Heart right ventricle (tissue), 16 donors: Measurements from ENCODE around the gene PIK3CB. TPM values are rescaled to one million over a fixed set of nuclear protein-coding genes. Genes with fewer than 3 reads are reported as not detected.
A peak's percentile ranks its signal among the peaks of the same experiment; 100 is the strongest.

Experiments used
- ATAC-seq, 8 donors: fragments of 200-7000 bp; cut with Tn5 transposase; one replicate each; pipeline ENCODE4 v1.9.1; 2020; ENCODE audit warnings: mild to moderate bottlenecking in 8 of 8, moderate library complexity in 8 of 8, moderate number of reproducible peaks in 1 of 8
- DNase-seq, 2 donors: peaks; one replicate each; pipeline ENCODE4 v3.0.0-alpha.2; 2020
- H3K27ac ChIP-seq, 10 donors: fragments of 200-600 bp; sonication (generic) in 2 of 10; one replicate each; pipeline versions ENCODE4 v1.5.0 to v1.8.0; 2020 to 2022; ENCODE audit warnings: mild to moderate bottlenecking in 3 of 10
- H3K27me3 ChIP-seq, 7 donors: fragments of 200-600 bp; one replicate each; pipeline ENCODE4 v1.8.0; 2021 to 2022; ENCODE audit warnings: mild to moderate bottlenecking in 2 of 7
- H3K36me3 ChIP-seq, 9 donors: fragments of 200-600 bp; sonication (generic) in 1 of 9; one replicate each; pipeline versions ENCODE4 v1.5.0 to v1.8.0; 2020 to 2022; ENCODE audit warnings: mild to moderate bottlenecking in 2 of 9
- H3K4me1 ChIP-seq, 9 donors: fragments of 200-600 bp; sonication (generic) in 1 of 9; one replicate each; pipeline versions ENCODE4 v1.5.0 to v1.8.0; 2020 to 2022; ENCODE audit warnings: mild to moderate bottlenecking in 4 of 9
- H3K4me3 ChIP-seq, 10 donors: fragments of 200-600 bp; sonication (generic) in 2 of 10; one replicate each; pipeline versions ENCODE4 v1.5.0 to v1.8.0; 2020 to 2022; ENCODE audit warnings: mild to moderate bottlenecking in 7 of 10, moderate library complexity in 2 of 10
- H3K9me3 ChIP-seq, 11 donors: fragments of 200-600 bp in 10 of 11; sonication (generic) in 2 of 11; one replicate each; pipeline versions ENCODE4 v1.5.0 to v1.8.0; 2013 to 2022; ENCODE audit warnings: mild to moderate bottlenecking in 2 of 11, control low read depth in 1 of 11, moderate library complexity in 1 of 11
- WGBS, 2 donors: extraction: QIAGEN DNeasy Blood & Tissue Kit; methylation state at CpG; one replicate each; pipeline ENCODE4 v1.1.7; 2013; ENCODE audit warnings: inconsistent platforms in 1 of 2; 5-methylcytosine and 5-hydroxymethylcytosine counted together
- intact Hi-C, 10 donors: fragments of 100-400 bp; cut with DNase I; formaldehyde crosslinking; loops; one replicate each; pipeline versions ENCODE4 v1.11.1 to v1.14.2; 2022
- polyA plus RNA-seq, 2 donors: library from polyadenylated mRNA; stranded (reverse); fragments of 200-250 nt; gene quantifications; one replicate each; pipeline ENCODE4 v1.2.3, GENCODE V29; 2013
- total RNA-seq, 10 donors: library from RNA; stranded (reverse); fragmentation: NEBNext Ultra II Directional in 3 of 10; extraction: Animal tissue kit (Norgen Biotek cat#: 25700) in 3 of 10; gene quantifications; one replicate each; pipeline versions ENCODE4 v1.2.1 to v1.2.4, GENCODE V29; 2021 to 2023
- TF ChIP-seq, protein P1 (sequence below), 9 donors: fragments of 200-600 bp; sonication (generic) in 2 of 9; IDR thresholded peaks; one replicate each; pipeline versions ENCODE4 v1.5.0 to v1.8.0; 2021 to 2022; ENCODE audit warnings: antibody characterized with exemption in 9 of 9, mild to moderate bottlenecking in 5 of 9, moderate library complexity in 1 of 9
- donor health status: Arrhythmogenic right ventricular cardiomyopathy.
- donor health status: ischemic (EF 13 %, LVEDD 7.1; RV severe dilation, severe dysfunction).
- donor health status: healthy with polysubstance abuse.
- donor health status: DM: no; HTN: yes; CAD: no.
- donor health status: DM: no; HTN: no; CAD: no.
- donor health status: ischemic (EF 25% LVEDD 6.9; RV normal size, moderate dysfunction).
- donor health status: ischemic (EF 25% LVEDD 5.7; RV mildly dilated, moderate dysfunction).
- donor health status: healthy.
- donor health status: DM: yes; HTN: yes; CAD: no.
- donor health status: Ischemic cardiomyopathy.
- donor health status: ischemic (EF 35%, LVEDD 5.7; RV mildly dilated, moderate dysfunction).
- donor health status: nonischemic (EF 11% LVEDD 7.7; RV severe dilation, severe dysfunction).
- donor health status: DM: yes; HTN: yes; CAD: no.
- donor health status: PGD.
- donor health status: ischemic (EF 29% LVEDD 5.4; RV normal size, mild dysfunction).
- donor health status: nonischemic (EF 23%, LVEDD 6.1; RV moderate dilation, normal function).

PIK3CB gene
- total and polyA plus RNA-seq, 12 donors, result 8.1 to 45.7 (median 29.3) TPM

DNA sequence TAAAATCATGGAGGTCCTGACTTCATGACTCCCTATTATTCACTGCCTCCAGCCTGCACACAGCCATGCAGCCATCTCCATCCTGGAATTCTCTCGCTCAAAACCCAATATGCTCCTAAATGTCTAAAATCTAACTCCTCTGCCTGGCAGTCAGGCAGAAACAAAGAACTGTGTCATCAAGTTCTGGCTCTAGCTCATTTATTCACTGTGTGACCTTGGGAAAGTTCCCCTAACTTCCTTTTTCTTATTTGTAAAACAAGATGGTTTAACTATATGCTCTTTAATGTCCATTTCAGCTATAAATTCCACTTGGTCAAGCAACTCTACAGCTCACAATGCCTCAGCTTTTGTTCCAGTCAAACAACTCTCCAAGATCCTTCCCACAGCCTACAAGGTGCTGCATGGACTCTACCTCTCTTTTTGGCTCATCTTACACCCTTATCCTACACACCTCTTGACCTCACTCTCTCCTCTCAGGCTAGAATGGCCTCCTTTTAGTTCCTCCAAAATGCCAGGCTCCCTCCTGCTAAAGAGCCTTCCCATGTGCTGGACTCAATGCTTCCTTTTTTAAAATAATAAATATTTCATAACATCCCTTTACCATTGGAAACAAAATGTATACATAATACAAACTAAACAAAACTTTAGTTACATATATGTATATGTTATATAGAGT is 16.4 kb downstream of the PIK3CB start:
- Histone ChIP-seq H3K4me1 (peaks cover 3 to 39% (median 10%) of the 10 kb centered on the region in 9 donors), H3K36me3 (peaks cover 0 to 6% (median 0%) of the 10 kb centered on the region in 9 donors), H3K27ac (peak overlapping the region in 2 of 10 donors; percentile 6 to 58), H3K27me3 (no peaks in the 10 kb centered on the region), H3K9me3 (no peaks in the 10 kb centered on the region), H3K4me3 (no peak overlapping the region)
- intact Hi-C loops, result no loop called here
- 66 to 84% methylated on average over 1 of the region's 1 CpG for WGBS, 2 donors
- ATAC-seq (peak in 1 of 8 donors; percentile 17), DNase-seq (no peak)
- TF ChIP-seq, protein P1, sequence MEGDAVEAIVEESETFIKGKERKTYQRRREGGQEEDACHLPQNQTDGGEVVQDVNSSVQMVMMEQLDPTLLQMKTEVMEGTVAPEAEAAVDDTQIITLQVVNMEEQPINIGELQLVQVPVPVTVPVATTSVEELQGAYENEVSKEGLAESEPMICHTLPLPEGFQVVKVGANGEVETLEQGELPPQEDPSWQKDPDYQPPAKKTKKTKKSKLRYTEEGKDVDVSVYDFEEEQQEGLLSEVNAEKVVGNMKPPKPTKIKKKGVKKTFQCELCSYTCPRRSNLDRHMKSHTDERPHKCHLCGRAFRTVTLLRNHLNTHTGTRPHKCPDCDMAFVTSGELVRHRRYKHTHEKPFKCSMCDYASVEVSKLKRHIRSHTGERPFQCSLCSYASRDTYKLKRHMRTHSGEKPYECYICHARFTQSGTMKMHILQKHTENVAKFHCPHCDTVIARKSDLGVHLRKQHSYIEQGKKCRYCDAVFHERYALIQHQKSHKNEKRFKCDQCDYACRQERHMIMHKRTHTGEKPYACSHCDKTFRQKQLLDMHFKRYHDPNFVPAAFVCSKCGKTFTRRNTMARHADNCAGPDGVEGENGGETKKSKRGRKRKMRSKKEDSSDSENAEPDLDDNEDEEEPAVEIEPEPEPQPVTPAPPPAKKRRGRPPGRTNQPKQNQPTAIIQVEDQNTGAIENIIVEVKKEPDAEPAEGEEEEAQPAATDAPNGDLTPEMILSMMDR (IDR thresholded peaks at IDR 0.05), result no peak

DNA sequence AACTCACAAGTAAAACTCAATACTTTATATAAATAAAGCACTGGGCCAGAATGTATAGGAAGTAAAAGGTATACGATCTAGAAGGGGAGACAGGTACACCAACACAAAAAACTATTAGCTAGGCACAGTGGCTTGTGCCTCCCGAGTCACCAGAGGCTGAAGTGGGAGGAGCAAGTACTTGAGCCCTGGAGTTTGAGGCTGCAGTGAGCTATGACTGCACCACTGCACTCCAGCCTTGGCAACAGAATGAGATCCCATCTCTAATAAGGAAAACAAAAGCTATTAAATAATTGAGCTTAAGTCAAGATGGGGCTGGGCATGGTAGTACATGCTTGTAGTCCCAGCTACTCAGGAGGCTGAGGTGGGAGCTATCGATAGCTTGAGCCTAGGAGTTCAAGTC is 17.0 kb downstream of the PIK3CB start:
- Histone ChIP-seq H3K4me1 (peaks cover 3 to 38% (median 10%) of the 10 kb centered on the region in 9 donors), H3K4me3 (no peak overlapping the region), H3K9me3 (no peaks in the 10 kb centered on the region), H3K36me3 (peaks cover 0 to 6% (median 0%) of the 10 kb centered on the region in 9 donors), H3K27ac (peak overlapping the region in 2 of 10 donors; percentile 6 to 58), H3K27me3 (no peaks in the 10 kb centered on the region)
- intact Hi-C loops, result no loop called here
- no peak for ATAC-seq
- TF ChIP-seq, protein P1 (IDR thresholded peaks at IDR 0.05), result no peak
- WGBS, 2 donors, result 89 to 93% methylated on average over 3 of the region's 3 CpGs
- no peak for DNase-seq

DNA sequence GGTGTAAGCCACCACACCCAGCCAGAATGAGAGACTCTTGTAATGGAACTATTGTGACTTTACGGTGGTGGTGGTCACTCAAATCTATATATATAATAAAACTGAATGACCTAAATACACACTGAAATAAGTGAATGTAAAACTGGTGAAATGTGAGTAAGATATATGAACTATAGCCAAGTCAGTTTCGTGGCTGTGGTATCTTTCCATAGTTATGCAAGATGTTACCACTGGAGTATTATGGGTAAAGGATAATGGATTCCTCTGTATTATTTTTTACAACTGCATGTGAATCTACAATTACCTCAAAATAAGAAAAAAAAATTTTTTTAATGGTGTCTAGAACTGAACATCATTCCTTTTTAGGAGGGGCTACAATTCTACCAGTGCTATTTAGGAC is 21.9 kb downstream of the PIK3CB start:
- H3K36me3 ChIP-seq, result no peaks in the 10 kb centered on the region
- no peak for DNase-seq
- intact Hi-C loops, result no loop called here
- WGBS, 2 donors, result 86 to 93% methylated on average over 2 of the region's 2 CpGs
- no peaks in the 10 kb centered on the region for H3K9me3 ChIP-seq
- no peaks in the 10 kb centered on the region for H3K27me3 ChIP-seq
- H3K4me1 ChIP-seq, result peaks cover 0 to 32% (median 4%) of the 10 kb centered on the region in 9 donors
- TF ChIP-seq, protein P1 (IDR thresholded peaks at IDR 0.05), result no peak
- H3K27ac ChIP-seq, result no peak overlapping the region
- H3K4me3 ChIP-seq, result no peak overlapping the region
- no peak for ATAC-seq

DNA sequence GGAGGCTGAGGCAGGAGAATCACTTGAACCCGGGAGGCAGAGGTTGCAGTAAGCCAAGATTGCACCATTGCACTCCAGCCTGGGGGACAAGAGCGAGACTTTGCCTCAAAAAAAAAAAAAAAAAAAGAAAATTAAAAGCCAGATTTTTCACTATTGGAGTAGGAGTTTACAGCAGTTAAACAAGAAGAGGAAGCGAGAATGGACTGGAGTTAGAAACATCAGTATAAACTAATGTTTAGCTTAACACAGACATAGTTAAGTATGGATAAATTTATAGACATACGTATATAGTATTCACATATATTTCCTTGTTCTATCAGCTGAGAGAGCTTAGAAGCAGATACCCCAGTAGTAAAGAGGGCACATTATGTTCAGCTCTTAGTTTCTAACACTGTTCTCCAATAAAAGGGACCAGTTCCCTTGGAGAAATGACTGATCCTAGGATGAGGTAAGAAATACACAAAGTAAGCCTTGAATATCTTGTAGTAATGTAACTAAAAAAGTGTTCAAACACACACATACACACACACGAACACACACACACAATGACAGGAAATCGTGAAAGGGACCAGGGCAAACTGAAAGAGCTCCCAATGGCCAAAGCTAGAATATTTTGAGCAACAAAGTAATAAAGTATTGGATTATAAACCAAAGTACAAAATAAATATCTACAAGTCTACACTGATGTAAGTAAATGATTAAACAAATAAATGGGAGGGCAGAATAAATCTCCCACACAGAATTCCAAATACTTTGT is 25.1 kb downstream of the PIK3CB start:
- Histone ChIP-seq H3K36me3 (no peaks in the 10 kb centered on the region), H3K4me3 (no peak overlapping the region), H3K27ac (no peak overlapping the region), H3K27me3 (no peaks in the 10 kb centered on the region), H3K4me1 (peaks cover 0 to 30% (median 0%) of the 10 kb centered on the region in 9 donors), H3K9me3 (no peaks in the 10 kb centered on the region)
- TF ChIP-seq, protein P1 (IDR thresholded peaks at IDR 0.05), result no peak
- no peak for ATAC-seq
- WGBS, 2 donors, result 78 to 81% methylated on average over 6 of the region's 6 CpGs
- intact Hi-C loops, result no loop called here
- no peak for DNase-seq
